Measurements from ENCODE around the gene RIPOR3. TPM values are rescaled to one million over a fixed set of nuclear protein-coding genes. Genes with fewer than 3 reads are reported as not detected.

Gene RIPOR3
- total RNA-seq, 2 donors from 2014 or later, result 0.14 to 0.23 TPM

DNA sequence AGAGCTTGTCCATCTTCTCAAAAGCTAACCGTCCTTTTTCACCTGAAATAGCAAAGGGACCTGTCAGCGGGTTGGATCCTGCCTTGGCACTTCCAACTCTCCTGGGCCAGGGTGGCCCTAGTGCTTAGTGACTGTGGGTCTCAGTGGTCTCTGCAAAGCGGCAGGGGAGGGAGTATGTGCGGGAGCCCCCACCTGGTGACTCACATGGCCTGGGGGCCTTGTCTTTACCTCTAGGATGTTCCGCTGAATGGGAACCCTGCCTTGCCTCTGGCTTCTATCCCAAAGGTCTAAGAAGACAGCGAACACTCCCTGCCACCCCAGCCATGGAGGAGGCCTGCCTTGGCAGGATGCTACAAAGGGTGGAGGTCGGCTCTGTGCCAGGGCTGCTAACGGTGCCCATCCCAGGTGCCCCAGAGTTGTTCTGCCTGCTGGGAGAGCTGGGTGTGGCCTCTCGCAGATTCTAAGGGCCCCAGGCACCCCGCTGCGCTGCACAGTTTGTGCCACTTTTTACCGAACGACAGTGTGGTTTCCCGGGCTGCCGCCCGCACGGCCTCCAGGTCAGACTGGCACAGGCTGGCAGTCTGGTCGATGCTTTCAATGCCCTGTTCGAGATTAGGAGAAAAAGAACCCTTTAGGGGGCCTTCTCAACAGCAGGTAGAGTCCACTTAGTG is 103.9 kb downstream of the RIPOR3 start:
- Mint-ChIP-seq H3K36me3 (ENCODE audit: insufficient read depth in 2 of 2) (peaks cover 8 to 9% of the 10 kb centered on the region in 2 donors), H3K27me3 (ENCODE audit: low read depth) (no peaks in the 10 kb centered on the region), H3K27ac (no peak overlapping the region), H3K9me3 (no peaks in the 10 kb centered on the region), H3K4me1 (ENCODE audit: low read depth) (no peaks in the 10 kb centered on the region), H3K4me3 (no peak overlapping the region)
- ATAC-seq (replicated peaks in 1 of 2) (peak; percentile 8 to 16), DNase-seq (no peak)

DNA sequence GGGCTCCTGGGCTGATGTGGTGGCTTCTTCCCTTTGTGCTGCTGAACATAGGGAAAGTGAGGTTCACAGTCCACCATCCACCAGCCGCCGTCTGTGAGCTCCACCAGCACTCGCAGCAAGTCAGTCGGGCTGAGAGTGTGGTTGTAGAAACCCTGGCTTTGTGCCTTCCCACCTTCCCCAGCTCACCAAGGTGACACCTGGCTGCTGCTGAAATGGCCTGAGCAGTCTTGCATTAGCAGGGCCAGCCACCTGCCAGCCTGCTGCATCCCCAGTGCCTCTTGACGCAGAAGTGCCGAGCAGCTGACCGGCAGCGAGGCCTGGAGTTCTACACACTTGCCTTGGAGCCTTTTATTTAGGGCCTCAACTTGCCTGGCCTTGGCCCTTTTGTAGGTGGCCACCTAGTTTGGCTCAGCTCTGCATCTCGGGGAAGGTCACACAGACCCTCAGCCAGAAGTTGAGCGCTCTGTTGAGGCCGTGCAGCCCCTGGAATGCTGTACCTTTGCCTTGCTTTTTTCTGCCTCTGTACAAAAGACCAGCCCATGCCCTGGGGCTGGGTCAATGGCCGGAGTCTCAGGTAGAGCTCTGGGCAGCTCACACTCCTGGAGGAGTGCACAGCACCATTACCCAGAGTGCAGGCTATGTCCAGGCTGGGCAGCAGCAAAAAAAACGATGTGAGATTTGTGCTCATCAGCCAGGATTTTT is 104.7 kb downstream of the RIPOR3 start:
- Mint-ChIP-seq H3K4me1 (ENCODE audit: low read depth) (no peaks in the 10 kb centered on the region), H3K4me3 (no peak overlapping the region), H3K9me3 (no peaks in the 10 kb centered on the region), H3K36me3 (ENCODE audit: insufficient read depth in 2 of 2) (peaks cover 8 to 13% of the 10 kb centered on the region in 2 donors), H3K27me3 (ENCODE audit: low read depth) (no peaks in the 10 kb centered on the region), H3K27ac (no peak overlapping the region)
- DNase-seq (no peak), ATAC-seq (replicated peaks in 1 of 2) (no peak)

DNA sequence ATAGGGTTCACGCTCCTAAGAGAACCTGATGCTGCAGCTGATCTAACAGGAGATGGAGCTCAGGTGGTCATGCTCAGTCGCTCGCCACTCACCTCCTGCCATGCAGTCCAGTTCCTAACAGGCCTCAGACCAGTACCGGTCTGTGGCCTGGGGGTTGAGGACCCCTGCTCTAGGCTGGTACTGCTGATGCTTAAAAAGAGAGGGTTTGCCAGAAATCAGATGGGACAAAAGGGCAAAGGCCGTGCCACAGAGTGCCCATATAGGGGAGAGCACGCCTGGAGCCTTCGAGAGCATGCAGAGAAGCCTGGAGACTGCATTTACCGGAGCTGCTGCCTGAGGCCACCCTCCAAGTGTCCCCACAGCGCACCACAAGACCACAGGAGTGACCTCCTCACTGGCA is 105.7 kb downstream of the RIPOR3 start:
- Mint-ChIP-seq H3K4me3 (no peak overlapping the region), H3K36me3 (ENCODE audit: insufficient read depth in 2 of 2) (peaks cover 8 to 18% of the 10 kb centered on the region in 2 donors), H3K27ac (no peak overlapping the region)

DNA sequence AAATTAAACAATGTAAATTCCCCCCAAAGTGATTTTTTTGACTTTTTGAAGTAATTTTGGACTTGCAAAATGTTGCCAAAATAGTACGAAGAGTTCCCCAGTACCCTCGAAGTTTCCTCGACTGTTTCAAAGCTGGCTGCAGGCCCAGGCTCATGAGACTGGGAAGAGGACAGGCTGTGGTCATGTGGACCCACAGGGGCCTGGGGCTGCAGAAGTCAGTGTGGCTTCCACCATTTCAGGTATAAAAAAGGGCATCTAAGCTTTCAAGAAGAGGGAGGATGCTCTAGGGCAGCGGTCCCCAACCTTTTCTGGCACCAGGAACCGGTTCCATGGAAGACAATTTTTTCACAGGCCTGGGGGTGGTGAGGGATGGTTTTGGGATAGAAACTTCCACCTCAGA is 106.1 kb downstream of the RIPOR3 start:
- Mint-ChIP-seq H3K27me3 (ENCODE audit: low read depth) (no peaks in the 10 kb centered on the region), H3K4me3 (no peak overlapping the region), H3K4me1 (ENCODE audit: low read depth) (no peaks in the 10 kb centered on the region), H3K27ac (no peak overlapping the region), H3K9me3 (no peaks in the 10 kb centered on the region), H3K36me3 (ENCODE audit: insufficient read depth in 2 of 2) (peaks cover 13 to 22% of the 10 kb centered on the region in 2 donors)
- ATAC-seq (replicated peaks in 1 of 2), result no peak
- no peak for DNase-seq

More for the DNA sequence above, 105.7 kb downstream of the RIPOR3 start:
- Mint-ChIP-seq H3K4me1 (ENCODE audit: low read depth) (no peaks in the 10 kb centered on the region), H3K27me3 (ENCODE audit: low read depth) (no peaks in the 10 kb centered on the region), H3K9me3 (no peaks in the 10 kb centered on the region)
- DNase-seq, result no peak
- no peak for ATAC-seq (replicated peaks in 1 of 2)

DNA sequence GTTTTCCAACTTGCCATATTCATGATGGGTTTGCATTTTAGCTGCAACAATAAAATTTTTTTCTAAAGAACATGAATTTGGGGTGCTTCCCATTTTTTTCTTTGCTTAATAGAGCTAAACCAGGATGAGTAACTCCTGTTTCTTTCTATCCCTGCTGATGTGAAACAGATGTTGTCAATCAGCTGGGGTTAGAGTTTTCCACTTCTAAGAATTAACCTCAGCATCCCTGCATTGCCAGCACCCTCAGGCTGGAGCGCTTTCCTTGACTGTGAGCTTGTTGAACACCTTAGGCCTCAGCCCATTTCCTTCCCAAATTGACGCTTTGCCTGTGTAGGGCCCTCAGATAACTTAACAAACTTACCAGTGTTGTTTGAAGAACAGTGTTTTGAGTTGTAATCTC is 106.7 kb downstream of the RIPOR3 start:
- Mint-ChIP-seq H3K9me3 (no peaks in the 10 kb centered on the region), H3K4me1 (ENCODE audit: low read depth) (no peaks in the 10 kb centered on the region), H3K27me3 (ENCODE audit: low read depth) (no peaks in the 10 kb centered on the region), H3K4me3 (no peak overlapping the region), H3K27ac (no peak overlapping the region), H3K36me3 (ENCODE audit: insufficient read depth in 2 of 2) (peaks cover 13 to 27% of the 10 kb centered on the region in 2 donors)
- ATAC-seq (replicated peaks in 1 of 2) (no peak), DNase-seq (no peak)

DNA sequence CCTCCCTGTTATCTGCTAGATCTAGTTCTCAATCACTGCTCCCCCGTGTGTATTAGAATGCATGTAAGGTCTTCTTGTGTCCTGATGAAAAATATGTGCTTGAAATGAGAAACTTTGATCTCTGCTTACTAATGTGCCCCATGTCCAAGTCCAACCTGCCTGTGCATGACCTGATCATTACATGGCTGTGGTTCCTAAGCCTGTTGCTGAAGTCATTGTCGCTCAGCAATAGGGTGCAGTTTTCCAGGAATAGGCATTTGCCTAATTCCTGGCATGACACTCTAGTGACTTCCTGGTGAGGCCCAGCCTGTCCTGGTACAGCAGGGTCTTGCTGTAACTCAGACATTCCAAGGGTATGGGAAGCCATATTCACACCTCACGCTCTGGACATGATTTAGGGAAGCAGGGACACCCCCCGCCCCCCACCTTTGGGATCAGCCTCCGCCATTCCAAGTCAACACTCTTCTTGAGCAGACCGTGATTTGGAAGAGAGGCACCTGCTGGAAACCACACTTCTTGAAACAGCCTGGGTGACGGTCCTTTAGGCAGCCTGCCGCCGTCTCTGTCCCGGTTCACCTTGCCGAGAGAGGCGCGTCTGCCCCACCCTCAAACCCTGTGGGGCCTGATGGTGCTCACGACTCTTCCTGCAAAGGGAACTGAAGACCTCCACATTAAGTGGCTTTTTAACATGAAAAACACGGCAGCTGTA is 107.7 kb downstream of the RIPOR3 start:
- H3K27ac Mint-ChIP-seq, result no peak overlapping the region
- H3K27me3 Mint-ChIP-seq (ENCODE audit: low read depth), result no peaks in the 10 kb centered on the region
- H3K4me3 Mint-ChIP-seq, result no peak overlapping the region
- no peaks in the 10 kb centered on the region for H3K4me1 Mint-ChIP-seq (ENCODE audit: low read depth)
- DNase-seq, result no peak
- ATAC-seq (replicated peaks in 1 of 2), result no peak
- peaks cover 16 to 37% of the 10 kb centered on the region in 2 donors for H3K36me3 Mint-ChIP-seq (ENCODE audit: insufficient read depth in 2 of 2)
- no peaks in the 10 kb centered on the region for H3K9me3 Mint-ChIP-seq

DNA sequence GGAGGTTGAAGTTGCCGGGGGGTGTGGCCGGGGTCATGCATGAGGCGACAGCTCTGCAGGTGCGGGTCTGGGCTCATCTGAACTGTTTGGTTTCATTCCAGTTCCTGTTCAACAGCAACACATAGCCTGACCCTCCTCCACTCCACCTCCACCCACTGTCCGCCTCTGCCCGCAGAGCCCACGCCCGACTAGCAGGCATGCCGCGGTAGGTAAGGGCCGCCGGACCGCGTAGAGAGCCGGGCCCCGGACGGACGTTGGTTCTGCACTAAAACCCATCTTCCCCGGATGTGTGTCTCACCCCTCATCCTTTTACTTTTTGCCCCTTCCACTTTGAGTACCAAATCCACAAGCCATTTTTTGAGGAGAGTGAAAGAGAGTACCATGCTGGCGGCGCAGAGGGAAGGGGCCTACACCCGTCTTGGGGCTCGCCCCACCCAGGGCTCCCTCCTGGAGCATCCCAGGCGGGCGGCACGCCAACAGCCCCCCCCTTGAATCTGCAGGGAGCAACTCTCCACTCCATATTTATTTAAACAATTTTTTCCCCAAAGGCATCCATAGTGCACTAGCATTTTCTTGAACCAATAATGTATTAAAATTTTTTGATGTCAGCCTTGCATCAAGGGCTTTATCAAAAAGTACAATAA is 108.6 kb downstream of the RIPOR3 start:
- Mint-ChIP-seq H3K27ac (peak overlapping the region; percentile 15), H3K4me3 (no peak overlapping the region), H3K27me3 (ENCODE audit: low read depth) (no peaks in the 10 kb centered on the region), H3K36me3 (ENCODE audit: insufficient read depth in 2 of 2) (peaks cover 19 to 45% of the 10 kb centered on the region in 2 donors), H3K9me3 (no peaks in the 10 kb centered on the region), H3K4me1 (ENCODE audit: low read depth) (peaks cover 4% of the 10 kb centered on the region)
- no peak for ATAC-seq (replicated peaks in 1 of 2)
- no peak for DNase-seq

DNA sequence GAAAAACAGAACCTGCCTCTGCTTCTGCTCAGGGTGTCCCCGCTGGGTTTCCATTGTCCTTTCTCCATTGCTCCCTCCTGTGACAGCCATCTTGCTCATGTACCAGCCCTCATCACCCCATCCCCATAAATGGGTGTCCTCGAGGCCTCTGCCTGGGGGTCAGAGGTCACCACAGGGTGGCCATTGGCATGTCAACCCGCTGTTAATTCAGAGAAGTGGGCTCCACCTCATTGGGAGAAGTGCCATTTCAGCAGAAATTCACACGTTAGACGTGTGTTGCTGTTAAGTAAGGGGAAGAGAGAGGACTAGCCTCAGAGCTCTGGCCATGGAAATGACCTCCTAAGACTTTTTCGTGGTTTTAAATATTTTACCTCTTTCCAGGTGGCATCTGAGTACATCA is 109.2 kb downstream of the RIPOR3 start:
- H3K27me3 Mint-ChIP-seq (ENCODE audit: low read depth), result no peaks in the 10 kb centered on the region
- H3K27ac Mint-ChIP-seq, result peak overlapping the region; percentile 54
- no peak for DNase-seq
- H3K4me1 Mint-ChIP-seq (ENCODE audit: low read depth), result peaks cover 9% of the 10 kb centered on the region
- no peak for ATAC-seq (replicated peaks in 1 of 2)
- H3K36me3 Mint-ChIP-seq (ENCODE audit: insufficient read depth in 2 of 2), result peaks cover 19 to 49% of the 10 kb centered on the region in 2 donors
- H3K9me3 Mint-ChIP-seq, result no peaks in the 10 kb centered on the region
- no peak overlapping the region for H3K4me3 Mint-ChIP-seq

DNA sequence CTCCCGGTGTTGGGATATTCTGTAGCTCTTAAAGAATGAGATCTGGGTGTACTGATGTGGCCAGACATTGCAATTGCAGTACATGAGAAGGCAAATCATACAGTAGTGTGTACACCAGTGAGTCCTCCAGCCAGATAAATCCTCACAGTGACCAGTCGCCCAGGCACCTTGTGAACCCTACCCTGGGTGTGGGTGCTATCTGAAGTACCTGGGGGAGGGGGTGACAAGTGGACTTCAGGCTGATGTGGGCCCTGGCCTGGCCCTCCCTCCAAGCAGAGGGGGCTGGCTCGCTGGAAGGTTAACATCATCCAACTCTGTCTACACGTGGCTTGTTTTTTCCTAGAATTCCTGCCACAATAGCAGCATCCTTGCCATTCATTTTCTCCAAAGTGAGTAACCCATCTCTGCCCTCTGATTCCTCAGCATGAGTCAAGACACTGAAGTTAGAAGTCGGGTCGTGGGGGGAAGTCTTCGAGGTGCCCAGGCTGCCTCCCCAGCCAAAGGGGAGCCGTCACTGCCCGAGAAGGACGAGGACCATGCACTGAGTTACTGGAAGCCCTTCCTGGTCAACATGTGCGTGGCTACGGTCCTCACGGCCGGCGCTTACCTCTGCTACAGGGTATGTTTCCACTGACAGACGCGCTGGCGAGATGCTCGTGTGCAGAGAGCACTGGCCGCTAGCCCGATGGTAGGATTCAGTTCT is 110.3 kb downstream of the RIPOR3 start:
- peaks cover 9% of the 10 kb centered on the region for H3K4me1 Mint-ChIP-seq (ENCODE audit: low read depth)
- H3K27ac Mint-ChIP-seq, result peak overlapping the region; percentile 44
- DNase-seq, result no peak
- H3K9me3 Mint-ChIP-seq, result no peaks in the 10 kb centered on the region
- H3K4me3 Mint-ChIP-seq, result no peak overlapping the region
- no peak for ATAC-seq (replicated peaks in 1 of 2)
- H3K36me3 Mint-ChIP-seq (ENCODE audit: insufficient read depth in 2 of 2), result peaks cover 19 to 52% of the 10 kb centered on the region in 2 donors
- no peaks in the 10 kb centered on the region for H3K27me3 Mint-ChIP-seq (ENCODE audit: low read depth)

DNA sequence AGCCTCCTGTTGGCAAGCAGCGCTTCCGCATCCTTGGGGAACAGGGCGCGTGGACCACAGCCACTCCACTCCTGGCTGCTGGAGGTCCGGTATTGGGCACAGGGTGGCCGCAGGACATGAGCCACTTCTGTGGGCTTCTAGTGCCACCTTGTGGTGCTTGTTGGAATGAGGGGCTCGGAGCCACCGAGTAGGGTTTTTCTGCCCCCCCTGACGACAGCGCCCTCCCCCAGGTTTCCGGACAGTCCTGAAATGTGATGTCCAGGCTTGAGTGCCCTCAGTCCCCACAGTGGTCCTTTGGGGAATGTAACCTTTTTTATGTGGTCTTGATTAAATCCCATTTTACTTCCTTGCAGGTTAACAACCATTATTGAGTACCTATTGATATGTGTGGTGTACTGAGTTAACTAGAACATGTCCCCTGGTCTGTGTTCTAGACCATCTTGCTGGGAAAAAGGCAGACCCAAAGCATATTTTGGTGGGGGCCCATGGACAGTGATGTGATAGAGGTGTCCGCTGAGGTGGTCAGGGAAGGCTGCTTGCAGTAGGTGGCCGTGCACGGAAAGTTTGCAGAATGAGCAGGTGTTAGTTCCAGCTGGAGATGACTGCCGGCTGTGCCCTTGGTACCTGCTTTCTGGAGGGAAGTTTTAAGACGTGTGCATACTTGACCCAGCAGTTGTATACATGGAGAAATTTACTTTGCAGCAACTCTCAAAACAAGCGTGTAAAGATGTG is 111.2 kb downstream of the RIPOR3 start:
- H3K36me3 Mint-ChIP-seq (ENCODE audit: insufficient read depth in 2 of 2), result peaks cover 22 to 58% of the 10 kb centered on the region in 2 donors
- ATAC-seq (replicated peaks in 1 of 2) (peak in 1 of 2 donors; percentile 50), DNase-seq (peak; percentile 58 to 62)
- peaks cover 17% of the 10 kb centered on the region for H3K4me1 Mint-ChIP-seq (ENCODE audit: low read depth)
- peak overlapping the region; percentile 69 for H3K27ac Mint-ChIP-seq
- no peaks in the 10 kb centered on the region for H3K27me3 Mint-ChIP-seq (ENCODE audit: low read depth)
- H3K4me3 Mint-ChIP-seq, result no peak overlapping the region
- H3K9me3 Mint-ChIP-seq, result no peaks in the 10 kb centered on the region

DNA sequence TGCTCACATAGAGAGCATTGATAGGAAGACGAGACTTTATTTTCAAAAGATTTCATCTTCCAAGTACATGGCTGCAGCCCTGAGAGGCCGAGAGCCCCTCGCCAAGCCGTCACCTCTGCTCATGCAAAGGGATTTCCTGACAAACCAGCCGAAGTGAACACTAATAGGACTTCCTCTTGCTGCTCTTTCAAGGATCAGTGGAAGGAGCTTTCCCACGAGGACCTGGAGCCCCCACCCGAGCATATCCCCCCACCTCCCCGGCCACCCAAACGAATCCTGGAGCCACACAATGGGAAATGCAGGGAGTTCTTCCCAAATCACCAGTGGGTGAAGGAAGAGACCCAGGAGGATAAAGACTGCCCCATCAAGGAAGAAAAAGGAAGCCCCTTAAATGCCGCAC is 111.8 kb downstream of the RIPOR3 start:
- DNase-seq, result no peak
- peaks cover 20 to 60% of the 10 kb centered on the region in 2 donors for H3K36me3 Mint-ChIP-seq (ENCODE audit: insufficient read depth in 2 of 2)
- no peak overlapping the region for H3K27ac Mint-ChIP-seq
- ATAC-seq (replicated peaks in 1 of 2), result no peak
- no peak overlapping the region for H3K4me3 Mint-ChIP-seq
- peaks cover 23% of the 10 kb centered on the region for H3K4me1 Mint-ChIP-seq (ENCODE audit: low read depth)
- no peaks in the 10 kb centered on the region for H3K9me3 Mint-ChIP-seq
- H3K27me3 Mint-ChIP-seq (ENCODE audit: low read depth), result no peaks in the 10 kb centered on the region

DNA sequence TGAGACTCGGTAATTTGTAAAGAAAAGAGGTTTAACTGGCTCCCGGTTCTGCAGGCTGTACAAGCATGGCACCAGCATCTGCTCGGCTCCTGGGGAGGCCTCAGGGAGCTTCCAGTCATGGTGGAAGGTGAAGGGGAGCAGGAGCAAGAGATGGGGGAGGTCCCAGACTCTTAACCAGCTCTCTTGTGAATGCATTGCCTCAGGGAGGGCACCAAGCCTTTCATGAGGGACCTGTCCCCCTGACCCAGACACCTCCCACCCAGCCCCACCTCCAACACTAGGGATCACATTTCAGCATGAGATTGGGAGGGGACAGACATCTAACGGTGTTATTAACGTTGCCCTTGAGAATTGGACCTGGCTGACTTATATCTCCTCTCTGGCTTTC is 112.6 kb downstream of the RIPOR3 start:
- DNase-seq, result no peak
- no peaks in the 10 kb centered on the region for H3K9me3 Mint-ChIP-seq
- H3K27me3 Mint-ChIP-seq (ENCODE audit: low read depth), result no peaks in the 10 kb centered on the region
- ATAC-seq (replicated peaks in 1 of 2), result no peak
- H3K27ac Mint-ChIP-seq, result peak overlapping the region; percentile 54
- H3K4me1 Mint-ChIP-seq (ENCODE audit: low read depth), result peaks cover 28% of the 10 kb centered on the region
- H3K4me3 Mint-ChIP-seq, result no peak overlapping the region
- peaks cover 18 to 61% of the 10 kb centered on the region in 2 donors for H3K36me3 Mint-ChIP-seq (ENCODE audit: insufficient read depth in 2 of 2)
